ENCODE results near the gene INA. TPM values are rescaled to one million over a fixed set of nuclear protein-coding genes. Genes with fewer than 3 reads are reported as not detected.

Gene INA
- total RNA-seq, 1 experiment from 2014 or later: 0.08 TPM

- H3K4me3 ChIP-seq (ENCODE audit: low read depth in 2 of 2, low read length in 2 of 2): no peak overlapping the region
- 0 out of 2 replicates have a peak, but pooled peaks cover 3% of the 10 kb centered on the region for H3K4me1 ChIP-seq (ENCODE audit: control insufficient read depth, insufficient read depth, low read length)
- ChIA-PET POLR2A (interaction anchor here (0.6 kb wide), 1 partner anchor 45 kb away, joined by 4 read pairs; no protein-coding TSS in a partner anchor), CTCF (no interaction called here)
- no TSS peak for BruUV-seq (replicated peaks)
- ATAC-seq (no peak), DNase-seq (ENCODE audit: low read depth, low spot score) (no peak)
- in situ Hi-C loops (cut with HindIII; ENCODE audit: low pct_unique_long_range_greater_than_20kb, low sequenced_read_pairs) (no loop called here), intact Hi-C loops (cut with micrococcal nuclease; ENCODE audit: unreplicated experiment) (no loop called here)
- no peaks in the 10 kb centered on the region for H3K36me3 ChIP-seq (ENCODE audit: control insufficient read depth, insufficient read depth, low read length)
- TF ChIP-seq POLR2AphosphoS5 (IDR thresholded peaks at IDR 0.05; ENCODE audit: low read depth, low read length) (no peak), TCF7L2 (IDR thresholded peaks at IDR 0.05; ENCODE audit: low read depth, low read length) (no peak), REST (IDR thresholded peaks at IDR 0.05; ENCODE audit: insufficient read depth in 1 of 2, low read depth in 2 of 2, low read length in 1 of 2) (no peak), CTCF (IDR thresholded peaks at IDR 0.05) (no peak), SIN3A (IDR thresholded peaks at IDR 0.05; ENCODE audit: borderline replicate concordance, insufficient read depth, low read depth, low read length) (no peak)
- H3K27ac ChIP-seq (ENCODE audit: low read length): no peak overlapping the region
- no peaks in the 10 kb centered on the region for H3K9me3 ChIP-seq (ENCODE audit: control insufficient read depth, insufficient read depth, low read depth, low read length)
- peaks cover 21% of the 10 kb centered on the region for H3K27me3 ChIP-seq (ENCODE audit: control insufficient read depth, insufficient read depth, low read length)
Measured at GRCh38 chr10:103284170-103284569, 7.2 kb downstream of the INA start.

- no peaks in the 10 kb centered on the region for H3K4me1 ChIP-seq (ENCODE audit: control insufficient read depth, insufficient read depth, low read length)
- intact Hi-C loops (cut with micrococcal nuclease; ENCODE audit: unreplicated experiment) (no loop called here), in situ Hi-C loops (cut with HindIII; ENCODE audit: low pct_unique_long_range_greater_than_20kb, low sequenced_read_pairs) (no loop called here)
- H3K36me3 ChIP-seq (ENCODE audit: control insufficient read depth, insufficient read depth, low read length): no peaks in the 10 kb centered on the region
- H3K27me3 ChIP-seq (ENCODE audit: control insufficient read depth, insufficient read depth, low read length): peaks cover 15% of the 10 kb centered on the region
- DNase-seq (ENCODE audit: low read depth, low spot score) (no peak), ATAC-seq (no peak)
- POLR2A ChIA-PET: no interaction called here
- no peak for TF ChIP-seq REST (IDR thresholded peaks at IDR 0.05; ENCODE audit: insufficient read depth in 1 of 2, low read depth in 2 of 2, low read length in 1 of 2)
- TF ChIP-seq SIN3A (IDR thresholded peaks at IDR 0.05; ENCODE audit: borderline replicate concordance, insufficient read depth, low read depth, low read length): no peak
- TF ChIP-seq POLR2AphosphoS5 (IDR thresholded peaks at IDR 0.05; ENCODE audit: low read depth, low read length): no peak
- no peak for TF ChIP-seq TCF7L2 (IDR thresholded peaks at IDR 0.05; ENCODE audit: low read depth, low read length)
- TF ChIP-seq CTCF (IDR thresholded peaks at IDR 0.05): no peak
- H3K4me3 ChIP-seq (ENCODE audit: low read depth in 2 of 2, low read length in 2 of 2): no peak overlapping the region
- no peaks in the 10 kb centered on the region for H3K9me3 ChIP-seq (ENCODE audit: control insufficient read depth, insufficient read depth, low read depth, low read length)
- CTCF ChIA-PET: interaction anchor here (0.6 kb wide), 1 partner anchor 22 kb away, joined by 3 read pairs; no protein-coding TSS in a partner anchor
- no peak overlapping the region for H3K27ac ChIP-seq (ENCODE audit: low read length)
- no TSS peak for BruUV-seq (replicated peaks)
Measured at GRCh38 chr10:103287992-103288391, 11.1 kb downstream of the INA start.

All from Panc1 (cell line).